Measurements from ENCODE around the gene MYL4.
A peak's percentile ranks its signal among the peaks of the same experiment; 100 is the strongest.

MYL4 gene

GRCh38 chr17:47193931-47194511, 15.1 kb upstream of the MYL4 start:
- no peak overlapping the region for H3K4me3 ChIP-seq (ENCODE audit: control insufficient read depth, low read depth, low read length)
- no peak for TF ChIP-seq CTCF (conservative IDR thresholded peaks at IDR 0.05; ENCODE audit: control insufficient read depth, insufficient read depth, low read depth, low read length)
- no peak for DNase-seq (ENCODE audit: low read depth)

- no peak for TF ChIP-seq CTCF (conservative IDR thresholded peaks at IDR 0.05; ENCODE audit: control insufficient read depth, insufficient read depth, low read depth, low read length)
These were observed 11.3 kb upstream of the MYL4 start for GRCh38 chr17:47197821-47198220.

GRCh38 chr17:47199627-47200324, 9.4 kb upstream of the MYL4 start:
- DNase-seq (ENCODE audit: low read depth), result no peak
- no peak overlapping the region for H3K4me3 ChIP-seq (ENCODE audit: control insufficient read depth, low read depth, low read length)
- no peak for TF ChIP-seq CTCF (conservative IDR thresholded peaks at IDR 0.05; ENCODE audit: control insufficient read depth, insufficient read depth, low read depth, low read length)

More at GRCh38 chr17:47197821-47198220, 11.3 kb upstream of the MYL4 start:
- no peak overlapping the region for H3K4me3 ChIP-seq (ENCODE audit: control insufficient read depth, low read depth, low read length)
- DNase-seq (ENCODE audit: low read depth), result no peak

- H3K4me3 ChIP-seq (ENCODE audit: control insufficient read depth, low read depth, low read length), result no peak overlapping the region
- DNase-seq (ENCODE audit: low read depth), result no peak
- no peak for TF ChIP-seq CTCF (conservative IDR thresholded peaks at IDR 0.05; ENCODE audit: control insufficient read depth, insufficient read depth, low read depth, low read length)
These were observed 8.9 kb upstream of the MYL4 start for GRCh38 chr17:47200325-47200664.

GRCh38 chr17:47201166-47201565, 8.0 kb upstream of the MYL4 start:
- DNase-seq (ENCODE audit: low read depth), result no peak
- no peak for TF ChIP-seq CTCF (conservative IDR thresholded peaks at IDR 0.05; ENCODE audit: control insufficient read depth, insufficient read depth, low read depth, low read length)
- H3K4me3 ChIP-seq (ENCODE audit: control insufficient read depth, low read depth, low read length), result no peak overlapping the region

GRCh38 chr17:47203984-47204721, 5.0 kb upstream of the MYL4 start:
- DNase-seq (ENCODE audit: low read depth), result peak; percentile 73
- H3K4me3 ChIP-seq (ENCODE audit: control insufficient read depth, low read depth, low read length), result no peak overlapping the region
- no peak for TF ChIP-seq CTCF (conservative IDR thresholded peaks at IDR 0.05; ENCODE audit: control insufficient read depth, insufficient read depth, low read depth, low read length)
